Psoas muscle (tissue), 8 donors: ENCODE data around the gene SMPDL3A. TPM values are rescaled to one million over a fixed set of nuclear protein-coding genes. Genes with fewer than 3 reads are reported as not detected.

Experiments used
- ATAC-seq, 4 donors: fragments of 200-7000 bp; cut with Tn5 transposase; one replicate each; pipeline ENCODE4 v1.9.1; 2020; ENCODE audit warnings: moderate library complexity in 3 of 4, mild to moderate bottlenecking in 2 of 4
- DNase-seq, 2 donors: peaks; one replicate each; pipeline ENCODE4 v3.0.0-alpha.2; 2020
- H3K27ac ChIP-seq: fragments of 200-600 bp; one replicate; pipeline ENCODE4 v1.8.0; 2022
- H3K27me3 ChIP-seq, 3 donors: fragments of 200-600 bp in 1 of 3; one replicate each; pipeline versions ENCODE4 v1.6.1 to v1.8.0; 2013 to 2022; ENCODE audit warnings: low read length in 2 of 3, mild to moderate bottlenecking in 2 of 3, moderate library complexity in 1 of 3; ENCODE audit not compliant: insufficient read depth in 3 of 3
- H3K36me3 ChIP-seq, 2 donors: fragments of 200-600 bp in 1 of 2; one replicate each; pipeline versions ENCODE4 v1.6.1 to v1.8.0; 2013 to 2022; ENCODE audit warnings: low read depth in 1 of 2, mild to moderate bottlenecking in 1 of 2, moderate library complexity in 1 of 2; ENCODE audit not compliant: insufficient read depth in 1 of 2
- H3K4me1 ChIP-seq: fragments of 200-600 bp; one replicate; pipeline ENCODE4 v1.8.0; 2022
- H3K4me3 ChIP-seq: fragments of 200-600 bp; one replicate; pipeline ENCODE4 v1.8.0; 2022; ENCODE audit warnings: mild to moderate bottlenecking
- H3K9me3 ChIP-seq: fragments of 200-600 bp; one replicate; pipeline ENCODE4 v1.8.0; 2022
- CTCF ChIP-seq: fragments of 200-600 bp; IDR thresholded peaks from one replicate; pipeline ENCODE4 v1.8.0; 2022; ENCODE audit warnings: antibody characterized with exemption
- WGBS, 3 donors: extraction: QIAGEN DNeasy Blood & Tissue Kit; methylation state at CpG; one replicate each; pipeline versions ENCODE4 v1.1.6 to v1.1.7; 2013; 5-methylcytosine and 5-hydroxymethylcytosine counted together
- intact Hi-C, 2 donors: fragments of 100-400 bp; cut with DNase I; formaldehyde crosslinking; loops; one replicate each; pipeline versions ENCODE4 v1.11.0 to v1.14.2; 2022
- polyA plus RNA-seq, 3 donors: library from polyadenylated mRNA; stranded (reverse); fragments of 200-250 nt; gene quantifications; one replicate each; pipeline ENCODE4 v1.2.3, GENCODE V29; 2013
- total RNA-seq, 4 donors: library from RNA; stranded (reverse); fragmentation: NEBNext Ultra II Directional in 2 of 4; extraction: Animal tissue kit (Norgen Biotek cat#: 25700) in 2 of 4; gene quantifications; one replicate each; pipeline versions ENCODE4 v1.2.1 to v1.2.4, GENCODE V29; 2021 to 2023
- donor health status: healthy with polysubstance abuse.
- donor health status: DM: no; HTN: no; CAD: no; lungs with moderate emphysema.
- donor health status: Bipolar disorder and iron deficiency.
- donor health status: healthy.
- donor health status: DM: yes; HTN: yes; CAD: no.
- donor health status: DM: no; HTN: no; CAD: no.
- donor health status: DM: no; HTN: no; CAD: no.
- donor health status: DM: yes; HTN: yes; CAD: no.

Gene SMPDL3A
- total and polyA plus RNA-seq, 7 donors: 6.3 to 38.4 (median 27.6) TPM

GRCh38 chr6:122817766-122818165 is 28.7 kb downstream of the SMPDL3A start:
- Histone ChIP-seq H3K9me3 (no peaks in the 10 kb centered on the region), H3K27ac (no peak overlapping the region), H3K4me3 (no peak overlapping the region), H3K36me3 (no peaks in the 10 kb centered on the region), H3K27me3 (no peaks in the 10 kb centered on the region), H3K4me1 (no peaks in the 10 kb centered on the region)
- no peak for DNase-seq
- no peak for TF ChIP-seq CTCF
- ATAC-seq: no peak
- intact Hi-C loops: no loop called here
- WGBS, 3 donors: 44 to 59% (median 54%) methylated on average over 4 of the region's 4 CpGs

GRCh38 chr6:122818866-122819265 is 29.8 kb downstream of the SMPDL3A start:
- 78 to 85% (median 81%) methylated on average over 2 of the region's 2 CpGs for whole genome bisulfite sequencing, 3 donors
- Histone ChIP-seq H3K9me3 (no peaks in the 10 kb centered on the region), H3K4me3 (no peak overlapping the region), H3K27me3 (no peaks in the 10 kb centered on the region), H3K27ac (no peak overlapping the region), H3K36me3 (no peaks in the 10 kb centered on the region), H3K4me1 (no peaks in the 10 kb centered on the region)
- no peak for ATAC-seq
- TF ChIP-seq CTCF: no peak
- DNase-seq: no peak
- intact Hi-C loops: no loop called here

GRCh38 chr6:122821095-122821494 is 32.0 kb downstream of the SMPDL3A start:
- no peaks in the 10 kb centered on the region for H3K9me3 ChIP-seq
- no peaks in the 10 kb centered on the region for H3K27me3 ChIP-seq
- no peak overlapping the region for H3K4me3 ChIP-seq
- WGBS, 3 donors: 51 to 66% (median 58%) methylated on average over 2 of the region's 2 CpGs
- intact Hi-C loops: no loop called here
- no peaks in the 10 kb centered on the region for H3K36me3 ChIP-seq
- TF ChIP-seq CTCF: no peak
- no peak overlapping the region for H3K27ac ChIP-seq
- ATAC-seq (no peak), DNase-seq (no peak)
- no peaks in the 10 kb centered on the region for H3K4me1 ChIP-seq

- no peaks in the 10 kb centered on the region for H3K4me1 ChIP-seq
- H3K9me3 ChIP-seq: no peaks in the 10 kb centered on the region
- no peaks in the 10 kb centered on the region for H3K36me3 ChIP-seq
- WGBS, 3 donors: 69 to 77% (median 71%) methylated on average over 5 of the region's 5 CpGs
- no peak overlapping the region for H3K4me3 ChIP-seq
- H3K27ac ChIP-seq: no peak overlapping the region
- ATAC-seq (no peak), DNase-seq (no peak)
- no peak for TF ChIP-seq CTCF
- intact Hi-C loops: no loop called here
- peaks cover 0 to 4% (median 0%) of the 10 kb centered on the region in 3 donors for H3K27me3 ChIP-seq
Observed at GRCh38 chr6:122825163-122825562, 36.1 kb downstream of the SMPDL3A start.

GRCh38 chr6:122829456-122829855 is 40.4 kb downstream of the SMPDL3A start:
- H3K27ac ChIP-seq: no peak overlapping the region
- no peak for TF ChIP-seq CTCF
- peaks cover 0 to 4% (median 0%) of the 10 kb centered on the region in 3 donors for H3K27me3 ChIP-seq
- H3K4me1 ChIP-seq: no peaks in the 10 kb centered on the region
- no peaks in the 10 kb centered on the region for H3K36me3 ChIP-seq
- DNase-seq (no peak), ATAC-seq (no peak)
- no peak overlapping the region for H3K4me3 ChIP-seq
- H3K9me3 ChIP-seq: no peaks in the 10 kb centered on the region
- intact Hi-C loops: no loop called here
- 71 to 88% (median 72%) methylated on average over 1 of the region's 1 CpG for WGBS, 3 donors
